Vagina (tissue), 2 donors: Measurements from ENCODE around the gene PCYT2.

Source experiments
- CTCF ChIP-seq, 3 experiments: fragments of 450-650 bp in 2 of 3; fragments of 200-600 bp in 1 of 3; sonication (generic) in 1 of 3; IDR thresholded peaks; one replicate each; pipeline ENCODE4 v1.5.1; 2017 to 2019; ENCODE audit warnings: antibody characterized with exemption in 3 of 3, mild to moderate bottlenecking in 2 of 3, moderate library complexity in 2 of 3
- POLR2A ChIP-seq, 2 donors: fragments of 450-650 bp; IDR thresholded peaks; one replicate each; pipeline ENCODE4 v1.6.1; 2017; ENCODE audit warnings: antibody characterized with exemption in 2 of 2, mild to moderate bottlenecking in 2 of 2, moderate library complexity in 2 of 2
- POLR2AphosphoS5 ChIP-seq, 2 donors: sonication (generic); formaldehyde crosslinking; IDR thresholded peaks; one replicate each; pipeline ENCODE4 v1.9.0; 2017; ENCODE audit warnings: antibody characterized with exemption in 2 of 2, mild to moderate bottlenecking in 2 of 2, low read depth in 1 of 2; ENCODE audit not compliant: insufficient read depth in 1 of 2

GRCh38 chr17:81885869-81886548 lies 25.2 kb downstream of the PCYT2 start:
- TF ChIP-seq CTCF (IDR thresholded peaks at IDR 0.05) = no peak
- TF ChIP-seq POLR2AphosphoS5 (IDR thresholded peaks at IDR 0.05; ENCODE audit: insufficient read depth in 1 of 2, low read depth in 1 of 2) = peak; percentile 34 to 51
- TF ChIP-seq POLR2A (IDR thresholded peaks at IDR 0.05) = no peak
